Neural cell (in vitro differentiated cells): Measurements from ENCODE around the gene VN1R5. TPM values are rescaled to one million over a fixed set of nuclear protein-coding genes. Genes with fewer than 3 reads are reported as not detected.

Experiments used
- H2AFZ ChIP-seq: fragments of 200-600, 300-800 bp; sonication (generic), shearing (Covaris generic); 2 replicates; pipeline ENCODE4 v1.6.0; 2014; ENCODE audit warnings: low read depth, mild to moderate bottlenecking, antibody characterized with exemption, low read length, moderate library complexity
- H3F3A ChIP-seq: fragments of 200-600 bp; shearing (Covaris generic); 2 replicates; pipeline ENCODE4 v1.6.1; 2016; ENCODE audit warnings: mild to moderate bottlenecking, moderate library complexity, mixed read lengths, antibody characterized with exemption, low read length; ENCODE audit not compliant: insufficient read depth, poor library complexity, severe bottlenecking
- H3K27ac ChIP-seq: fragments of 200-600, 300-800 bp; sonication (generic), shearing (Covaris generic); 2 replicates; pipeline ENCODE4 v1.5.1; 2014; ENCODE audit warnings: mild to moderate bottlenecking, low read length, moderate library complexity
- H3K27me3 ChIP-seq: fragments of 300-800, 200-600 bp; sonication (generic), shearing (Covaris generic); 2 replicates; pipeline ENCODE4 v1.6.0; 2014; ENCODE audit warnings: mild to moderate bottlenecking, low read depth, low read length, moderate library complexity; ENCODE audit not compliant: insufficient read depth
- H3K36me3 ChIP-seq: fragments of 300-800, 200-600 bp; sonication (generic), shearing (Covaris generic); 2 replicates; pipeline ENCODE4 v1.5.1; 2014; ENCODE audit warnings: mild to moderate bottlenecking, antibody characterized with exemption, low read length, moderate library complexity; ENCODE audit not compliant: insufficient read depth
- H3K4me2 ChIP-seq: fragments of 300-800, 200-600 bp; sonication (generic), shearing (Covaris generic); 2 replicates; pipeline ENCODE4 v1.6.0; 2014; ENCODE audit warnings: mild to moderate bottlenecking, low read length
- H3K4me3 ChIP-seq: fragments of 300-800, 200-600 bp; sonication (generic), shearing (Covaris generic); 2 replicates; pipeline ENCODE4 v1.5.1; 2014; ENCODE audit warnings: mild to moderate bottlenecking, low read length, moderate library complexity
- H3K79me2 ChIP-seq: fragments of 200-600 bp; shearing (Covaris generic); replicated peaks from 2 replicates; pipeline ENCODE4 v1.6.0; 2014; ENCODE audit warnings: mild to moderate bottlenecking, low read length, moderate library complexity; ENCODE audit not compliant: insufficient read depth
- H3K9ac ChIP-seq: fragments of 300-800, 200-600 bp; sonication (generic), shearing (Covaris generic); 2 replicates; pipeline ENCODE4 v1.6.1; 2016; ENCODE audit warnings: mild to moderate bottlenecking, low read length, mixed read lengths
- H3K9me2 ChIP-seq: fragments of 200-600 bp; shearing (Covaris generic); 2 replicates; pipeline ENCODE4 v1.6.1; 2016; ENCODE audit warnings: mild to moderate bottlenecking, low read length, mixed read lengths; ENCODE audit not compliant: insufficient read depth
- H3K9me3 ChIP-seq: fragments of 200-600, 300-800 bp; sonication (generic), shearing (Covaris generic); 2 replicates; pipeline ENCODE4 v1.6.1; 2016; ENCODE audit warnings: mild to moderate bottlenecking, mixed run types, low read length, moderate library complexity, mixed read lengths
- H4K20me1 ChIP-seq: fragments of 200-600 bp; shearing (Covaris generic); 2 replicates; pipeline ENCODE4 v1.6.1; 2016; ENCODE audit warnings: mild to moderate bottlenecking, mixed run types; ENCODE audit not compliant: insufficient read depth
- CTCF ChIP-seq: fragments of 450-650 bp; IDR thresholded peaks from 2 replicates; pipeline ENCODE4 v1.5.1; 2014; ENCODE audit warnings: antibody characterized with exemption, mild to moderate bottlenecking, moderate library complexity; ENCODE audit not compliant: poor library complexity, severe bottlenecking
- EP300 ChIP-seq: fragments of 450-650 bp; conservative IDR thresholded peaks from 2 replicates; pipeline ENCODE4 v1.6.1; 2014; ENCODE audit warnings: antibody characterized with exemption, mild to moderate bottlenecking, moderate library complexity; ENCODE audit not compliant: poor library complexity, severe bottlenecking
- EZH2 ChIP-seq: fragments of 200-600, 300-800 bp; shearing (Covaris generic), sonication (generic); IDR thresholded peaks from 2 replicates; pipeline ENCODE4 v1.6.1; 2014; ENCODE audit warnings: antibody characterized with exemption, low read length, borderline replicate concordance, mild to moderate bottlenecking; ENCODE audit not compliant: insufficient read depth, poor library complexity, severe bottlenecking
- MXI1 ChIP-seq: fragments of 450-650 bp; conservative IDR thresholded peaks from 2 replicates; pipeline ENCODE4 v1.6.1; 2014; ENCODE audit warnings: antibody characterized with exemption, mild to moderate bottlenecking; ENCODE audit not compliant: poor library complexity, severe bottlenecking
- POLR2AphosphoS5 ChIP-seq: IDR thresholded peaks from 2 replicates; pipeline ENCODE4 v1.6.1; 2012
- RAD21 ChIP-seq: fragments of 450-650 bp; conservative IDR thresholded peaks from 2 replicates; pipeline ENCODE4 v1.6.1; 2014; ENCODE audit warnings: antibody characterized with exemption, mild to moderate bottlenecking, moderate library complexity
- REST ChIP-seq: IDR thresholded peaks from 2 replicates; pipeline ENCODE4 v1.6.1; 2012; ENCODE audit warnings: borderline replicate concordance
- SMC3 ChIP-seq: fragments of 450-650 bp; conservative IDR thresholded peaks from 2 replicates; pipeline ENCODE4 v1.6.1; 2014; ENCODE audit warnings: antibody characterized with exemption, mild to moderate bottlenecking, moderate library complexity; ENCODE audit not compliant: poor library complexity
- TAF1 ChIP-seq: IDR thresholded peaks from 2 replicates; pipeline ENCODE4 v1.6.1; 2012; ENCODE audit warnings: low read depth
- polyA plus RNA-seq: library from polyadenylated mRNA; depleted of rRNA; stranded (reverse); fragments of >200 nt; gene quantifications from 2 replicates; pipeline ENCODE4 v1.2.3, GENCODE V29; 2014

The VN1R5 gene
- polyA plus RNA-seq, 1 donor from 2014 or later, result not detected

- Histone ChIP-seq H3K79me2 (no peaks in the 10 kb centered on the region), H3K4me2 (no peak overlapping the region), H3K27ac (no peak overlapping the region), H2AFZ (no peak overlapping the region), H3K9me3 (peaks cover 14% of the 10 kb centered on the region), H3K4me3 (no peak overlapping the region), H3K9me2 (no peaks in the 10 kb centered on the region), H3F3A (no peaks in the 10 kb centered on the region), H3K36me3 (no peaks in the 10 kb centered on the region), H3K9ac (no peak overlapping the region), H3K27me3 (no peaks in the 10 kb centered on the region), H4K20me1 (no peaks in the 10 kb centered on the region)
- TF ChIP-seq TAF1 (no peak), REST (no peak), POLR2AphosphoS5 (no peak), EZH2 (no peak), CTCF (no peak), RAD21 (no peak), MXI1 (no peak), SMC3 (no peak), EP300 (no peak)
Measured at GRCh38 chr1:247266053-247266452, 10.2 kb downstream of the VN1R5 start.

- no peaks in the 10 kb centered on the region for H3K36me3 ChIP-seq
- no peaks in the 10 kb centered on the region for H3K79me2 ChIP-seq
- H3F3A ChIP-seq, result no peaks in the 10 kb centered on the region
- TF ChIP-seq EP300 (no peak), MXI1 (no peak), CTCF (no peak), TAF1 (no peak), RAD21 (no peak), POLR2AphosphoS5 (no peak), EZH2 (no peak), SMC3 (no peak), REST (no peak)
- H3K9me2 ChIP-seq, result no peaks in the 10 kb centered on the region
- no peaks in the 10 kb centered on the region for H3K27me3 ChIP-seq
- H2AFZ ChIP-seq, result no peak overlapping the region
- no peak overlapping the region for H3K9ac ChIP-seq
- H3K4me2 ChIP-seq, result no peak overlapping the region
- H3K4me3 ChIP-seq, result no peak overlapping the region
- peaks cover 8% of the 10 kb centered on the region for H3K9me3 ChIP-seq
- no peak overlapping the region for H3K27ac ChIP-seq
- no peaks in the 10 kb centered on the region for H4K20me1 ChIP-seq
Measured at GRCh38 chr1:247268390-247269045, 12.6 kb downstream of the VN1R5 start.
